ENCODE data around the gene DHRSX.
"Not testable (repeated sequence)": the region's sequence is repeated elsewhere in the genome, so short reads cannot be mapped to it uniquely, and the experiment has no call there.

Gene DHRSX, protein sequence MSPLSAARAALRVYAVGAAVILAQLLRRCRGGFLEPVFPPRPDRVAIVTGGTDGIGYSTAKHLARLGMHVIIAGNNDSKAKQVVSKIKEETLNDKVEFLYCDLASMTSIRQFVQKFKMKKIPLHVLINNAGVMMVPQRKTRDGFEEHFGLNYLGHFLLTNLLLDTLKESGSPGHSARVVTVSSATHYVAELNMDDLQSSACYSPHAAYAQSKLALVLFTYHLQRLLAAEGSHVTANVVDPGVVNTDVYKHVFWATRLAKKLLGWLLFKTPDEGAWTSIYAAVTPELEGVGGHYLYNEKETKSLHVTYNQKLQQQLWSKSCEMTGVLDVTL

DNA sequence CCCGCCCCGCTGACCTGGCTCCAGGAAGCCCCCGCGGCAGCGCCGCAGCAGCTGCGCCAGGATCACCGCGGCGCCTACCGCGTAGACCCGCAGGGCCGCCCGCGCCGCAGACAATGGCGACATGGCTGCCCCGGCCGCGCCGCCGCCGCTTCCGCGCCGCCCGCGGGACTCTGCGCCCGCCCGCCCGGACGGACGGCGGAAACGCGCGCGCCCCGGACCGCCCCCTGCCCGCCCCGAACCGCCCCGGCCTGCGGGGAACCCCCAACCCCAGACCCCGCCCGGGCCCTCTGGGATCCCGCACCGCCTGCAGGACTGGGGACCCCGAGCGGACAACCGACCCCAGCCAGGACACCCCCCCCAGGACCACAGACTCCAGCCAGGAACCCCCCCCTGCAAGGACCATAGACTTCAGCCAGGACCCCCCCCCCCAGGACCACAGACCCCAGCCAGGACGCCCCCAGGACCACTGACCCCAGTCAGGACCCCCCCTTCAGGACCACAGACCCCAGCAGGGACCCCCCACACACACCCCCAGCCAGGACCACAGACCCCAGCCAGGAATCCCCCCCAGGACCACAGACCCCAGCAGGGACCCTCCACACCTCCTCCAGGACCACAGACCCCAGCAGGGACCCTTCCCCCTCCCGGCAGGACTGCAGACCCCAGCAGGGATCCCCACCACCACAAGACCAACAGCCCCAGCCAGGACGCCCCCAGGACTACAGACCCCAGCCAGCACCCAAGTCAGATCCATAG, at the start of gene DHRSX, which contains the start of gene ZBED1:
Gene DHRSX (minus strand): TSS at position 174 of the 756 bp plus-strand sequence. CDS start 51 bp downstream, at position 123.
Gene ZBED1 (minus strand): TSS at position 174 of the 756 bp plus-strand sequence. CDS start 10,257 bp downstream, outside the sequence.
- FAIRE-seq: no peak

DNA sequence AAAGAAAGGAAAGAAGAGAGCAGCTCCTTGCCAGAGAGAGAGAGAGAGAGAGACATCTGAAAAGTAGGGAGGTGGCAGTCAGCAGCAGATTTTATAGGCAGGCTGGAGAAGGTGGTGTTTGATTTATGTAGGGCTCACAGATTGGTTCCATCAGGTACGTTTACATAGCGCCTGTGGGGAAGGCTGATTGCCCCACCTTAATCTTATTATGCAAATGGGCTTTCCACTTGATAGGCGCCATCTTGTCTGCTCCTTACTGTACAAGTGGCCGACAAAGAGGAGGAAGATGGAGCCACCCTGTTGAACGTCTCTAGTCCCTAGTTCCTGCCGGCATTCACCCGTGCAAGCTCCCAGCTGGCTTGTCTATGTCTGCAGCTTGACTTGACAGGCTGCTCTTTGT, 49.1 kb upstream of the DHRSX start:
- no peak for FAIRE-seq

DNA sequence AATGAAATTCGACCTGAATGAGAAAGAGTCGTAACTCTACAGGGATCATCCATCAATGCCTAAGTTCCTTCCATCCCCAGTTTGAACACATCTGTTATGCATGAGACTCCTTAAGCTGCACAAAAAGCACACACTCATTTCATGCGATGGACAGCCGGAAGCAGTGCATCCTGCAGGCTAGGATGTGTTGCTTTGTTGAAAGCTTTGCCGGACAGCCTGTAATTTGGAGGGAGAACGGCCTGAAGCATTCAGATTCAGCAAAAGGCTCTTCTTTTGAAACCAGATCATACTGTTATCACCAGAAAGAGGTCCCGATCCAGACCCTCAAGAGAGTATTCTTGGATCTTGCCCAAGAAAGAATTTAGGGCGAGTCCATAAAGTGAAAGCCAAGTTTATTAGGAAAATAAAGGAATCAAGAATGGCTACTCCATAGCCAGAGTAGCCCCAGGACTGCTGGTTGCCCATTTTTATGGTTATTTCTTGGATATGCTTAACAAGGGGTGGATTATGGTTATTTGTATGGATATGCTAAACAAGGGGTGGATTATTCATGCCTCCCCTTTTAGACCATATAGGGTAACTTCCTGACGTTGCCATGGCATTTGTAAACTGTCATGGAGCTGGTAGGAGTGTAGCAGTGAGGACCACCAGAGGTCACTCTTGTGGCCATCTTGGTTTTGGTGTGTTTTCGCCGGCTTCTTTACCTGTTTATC, 48.1 kb upstream of the DHRSX start:
- no peak for FAIRE-seq

DNA sequence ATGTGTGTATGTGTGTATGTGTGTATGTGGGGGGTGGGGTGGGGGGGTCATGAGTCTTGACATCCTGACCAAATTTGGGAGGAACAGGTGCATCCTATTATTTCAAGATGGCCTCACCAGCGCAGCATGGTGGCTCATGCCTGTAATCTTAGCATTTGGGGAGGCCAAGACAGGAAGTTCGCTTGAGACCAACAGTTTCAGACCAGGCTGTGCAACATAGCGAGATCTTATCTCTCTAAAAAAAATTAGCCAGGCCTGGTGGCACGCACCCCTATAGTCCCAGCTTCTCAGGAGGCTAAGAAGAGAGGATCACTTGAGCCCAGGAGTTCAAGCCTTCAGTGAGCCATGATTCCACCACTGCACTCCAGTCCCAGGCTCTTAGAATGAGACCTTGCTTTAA, 47.0 kb upstream of the DHRSX start:
- no peak for FAIRE-seq

DNA sequence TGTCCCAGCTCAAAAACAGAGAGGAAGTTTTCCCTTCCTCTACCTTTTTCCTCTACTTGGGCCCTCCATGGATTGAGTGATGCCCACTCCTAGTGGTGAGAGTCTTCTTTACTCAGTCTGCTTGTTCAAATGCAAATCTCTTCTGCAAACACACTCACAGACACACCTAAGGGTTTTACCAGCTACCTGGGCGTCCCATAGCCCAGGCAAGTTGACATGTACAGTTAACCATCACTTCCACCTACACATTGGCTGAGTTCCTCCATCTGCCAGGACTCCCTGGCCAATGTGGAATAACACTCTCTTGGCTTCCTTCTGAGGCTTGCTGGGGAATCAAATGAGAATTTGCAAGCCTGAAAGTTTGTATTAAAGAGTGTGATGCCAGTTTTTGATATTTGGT, 45.7 kb upstream of the DHRSX start:
- no peak for FAIRE-seq

DNA sequence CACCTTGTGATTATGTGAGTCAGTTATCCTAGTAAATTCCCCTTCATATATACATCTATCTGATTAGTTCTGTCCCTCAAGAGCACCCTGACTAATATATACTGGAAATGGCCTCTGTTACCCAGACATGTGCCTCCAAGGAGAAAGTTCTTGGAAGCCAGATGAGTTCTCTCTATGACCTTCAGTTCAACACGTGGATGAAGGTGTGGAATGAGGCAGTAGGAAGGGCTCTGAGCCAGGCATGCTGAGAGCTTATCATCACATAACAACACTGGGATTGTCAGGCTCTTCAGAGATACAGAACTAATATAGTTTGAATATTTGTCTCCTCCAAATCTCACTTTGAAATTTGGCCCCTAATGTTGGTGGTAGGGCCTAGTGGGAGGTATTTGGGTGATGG, 44.4 kb upstream of the DHRSX start:
- no peak for FAIRE-seq

DNA sequence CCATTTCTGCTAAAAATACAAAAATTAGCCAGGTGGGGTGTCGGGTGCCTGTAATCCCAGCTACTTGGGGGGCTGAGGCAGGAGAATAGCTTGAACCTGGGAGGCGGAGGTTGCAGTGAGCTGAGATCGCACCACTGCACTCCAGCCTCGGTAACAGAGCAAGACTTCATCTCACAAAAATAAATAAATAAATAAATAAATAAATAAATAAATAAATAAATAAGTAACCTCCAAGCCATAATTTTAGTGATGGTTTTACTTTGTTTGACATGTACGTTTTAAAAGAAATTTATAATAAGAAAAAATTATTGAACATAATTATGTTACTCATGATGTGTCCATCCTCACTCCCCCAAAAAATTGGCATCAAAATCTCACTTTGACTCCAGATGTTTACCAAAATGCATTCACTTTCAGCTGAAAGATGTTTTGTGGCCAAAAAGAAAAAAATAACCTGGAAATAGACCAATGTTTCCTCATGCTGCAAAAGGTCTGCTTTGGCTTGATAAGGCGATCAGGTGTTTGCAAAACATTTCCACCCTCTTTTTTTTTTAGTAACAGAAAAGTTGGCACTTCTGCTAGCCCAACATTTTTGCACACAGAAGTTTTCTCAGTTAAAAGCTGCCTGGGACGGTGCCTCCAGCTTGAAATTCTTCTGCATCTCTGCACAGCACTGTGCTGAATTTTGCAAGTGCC, 42.2 kb upstream of the DHRSX start:
- no peak for FAIRE-seq

DNA sequence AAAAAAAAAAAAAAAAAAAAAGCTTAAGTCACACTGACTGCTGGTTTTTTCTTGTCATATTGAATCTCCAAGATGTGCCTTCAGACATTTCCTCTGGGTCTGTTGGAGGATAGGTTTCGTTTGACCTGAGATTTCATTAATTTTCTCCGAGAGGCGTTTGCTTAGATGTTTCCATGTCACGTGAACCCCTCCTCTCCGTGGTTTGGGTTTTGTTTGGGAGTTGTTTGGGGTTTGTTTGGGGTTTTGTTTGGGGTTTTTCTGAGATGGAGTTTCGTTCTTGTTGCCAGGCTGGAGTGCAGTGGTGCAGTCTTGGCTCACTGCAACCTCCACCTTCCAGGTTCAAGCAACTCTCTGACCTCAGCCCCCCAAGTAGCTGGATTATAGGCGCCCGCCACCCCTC, 40.8 kb upstream of the DHRSX start:
- no peak for FAIRE-seq

DNA sequence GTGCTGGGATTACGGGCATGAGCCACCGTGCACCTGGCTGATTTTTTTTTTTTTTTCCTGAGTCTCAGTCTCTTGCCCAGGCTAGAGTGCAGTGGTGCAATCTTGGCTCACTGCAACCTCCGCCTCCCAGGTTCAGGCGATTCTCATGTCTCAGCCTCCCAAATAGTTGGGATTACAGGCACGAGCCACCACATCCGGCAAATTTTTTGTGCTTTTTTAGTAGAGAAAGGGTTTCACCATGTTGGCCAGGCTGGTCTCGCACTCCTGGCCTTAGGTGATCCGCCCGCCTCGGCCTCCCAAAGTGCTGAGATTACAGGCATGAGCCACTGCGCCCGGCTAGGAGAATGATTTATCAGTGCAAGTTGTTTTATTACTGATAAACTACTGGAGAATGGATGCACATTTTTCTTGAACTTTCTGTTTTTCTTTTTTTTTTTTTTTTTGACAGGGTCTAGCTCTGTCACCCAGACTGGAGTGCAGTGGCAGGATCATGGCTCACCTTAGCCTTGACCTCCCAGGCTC, 39.7 kb upstream of the DHRSX start:
- FAIRE-seq: no peak

DNA sequence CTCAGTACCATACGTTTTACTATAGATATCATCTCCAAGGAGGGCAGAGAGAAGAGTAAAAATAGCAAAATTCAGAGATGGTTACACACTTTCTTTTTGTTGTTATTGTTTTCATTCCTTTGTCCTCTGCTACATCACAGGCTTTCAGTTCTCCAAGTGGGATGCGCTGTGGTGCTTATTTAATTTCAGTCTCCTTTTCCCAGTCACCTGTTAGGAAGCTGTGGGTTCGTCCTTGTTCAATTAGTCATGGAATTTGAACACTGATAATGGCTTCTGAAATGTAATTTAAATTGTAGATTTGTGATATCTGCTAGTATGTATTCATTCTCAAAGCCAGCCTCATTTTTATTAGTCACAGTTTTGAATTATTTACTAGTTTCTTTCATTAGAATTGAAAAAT, 38.8 kb upstream of the DHRSX start:
- no peak for FAIRE-seq

DNA sequence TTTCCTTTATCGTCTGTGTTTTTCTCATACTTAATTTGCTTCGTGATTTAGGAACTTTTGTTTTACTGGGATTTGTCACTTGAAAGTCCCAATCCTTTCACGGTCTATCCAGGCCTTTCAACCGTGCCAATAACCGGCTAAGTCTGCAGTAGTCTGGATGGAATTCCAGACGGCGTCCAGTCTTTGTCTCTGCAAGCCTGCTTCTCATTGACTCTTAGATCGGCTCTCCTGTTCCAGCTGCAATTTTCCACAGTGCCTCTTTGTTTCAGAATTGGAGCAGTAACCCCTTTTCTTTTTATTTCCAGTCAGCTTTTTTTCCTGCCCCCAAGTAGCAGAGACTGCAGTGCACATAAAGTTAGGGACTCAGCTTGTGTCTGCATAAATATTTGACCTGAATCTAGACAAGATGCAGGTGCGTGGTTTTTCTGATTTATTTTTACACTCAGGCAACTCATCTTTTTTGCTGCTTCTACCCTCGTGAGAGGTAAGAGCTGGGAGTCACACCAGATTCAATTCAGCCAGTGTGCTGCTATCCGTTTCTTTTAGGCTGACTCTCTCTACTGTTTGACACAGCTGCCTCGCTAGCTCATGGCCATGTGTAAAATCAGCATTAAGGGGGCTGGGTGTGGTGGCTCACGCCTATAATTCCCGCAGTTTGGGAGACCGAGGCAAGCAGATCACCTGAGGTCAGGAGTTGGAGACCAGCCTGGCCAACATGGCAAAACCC, 37.4 kb upstream of the DHRSX start:
- FAIRE-seq: no peak

DNA sequence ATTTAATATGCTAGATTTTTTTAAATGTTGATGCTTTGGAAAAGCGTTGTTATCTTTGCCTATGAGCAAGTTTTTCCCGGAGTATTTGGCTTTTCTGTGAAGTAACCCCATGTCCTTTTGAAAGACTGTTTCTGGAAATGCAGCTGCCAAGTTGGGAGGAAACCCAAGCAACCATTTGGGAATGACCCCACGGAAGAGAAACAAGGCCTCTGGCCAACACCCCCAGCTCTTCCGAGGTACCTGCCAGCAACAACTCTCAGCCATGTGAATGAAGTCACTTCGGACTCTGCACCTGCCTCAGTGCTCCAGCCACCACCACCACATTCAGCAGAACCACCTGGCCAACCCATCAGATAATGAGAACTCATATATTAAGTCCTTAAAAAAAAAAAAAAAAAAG, 36.2 kb upstream of the DHRSX start:
- no peak for FAIRE-seq

DNA sequence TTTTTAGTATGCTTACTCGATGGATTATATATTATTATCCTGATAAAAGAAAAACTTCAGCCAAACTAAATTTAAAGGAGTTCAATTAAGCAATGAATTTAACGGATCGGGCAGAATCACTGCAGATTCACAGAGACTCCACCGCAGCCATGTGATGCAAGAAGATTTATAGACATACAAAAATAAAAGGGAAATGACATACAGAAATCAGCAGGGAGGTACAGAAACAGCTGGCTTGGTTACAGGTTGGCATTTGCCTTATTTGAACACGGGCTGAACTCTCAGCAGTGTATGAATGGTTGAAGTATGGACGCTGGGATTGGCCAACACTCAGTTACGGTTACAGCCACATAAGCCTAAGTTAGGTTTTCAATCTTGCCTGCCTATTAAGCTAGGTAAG, 35.4 kb upstream of the DHRSX start:
- no peak for FAIRE-seq

DNA sequence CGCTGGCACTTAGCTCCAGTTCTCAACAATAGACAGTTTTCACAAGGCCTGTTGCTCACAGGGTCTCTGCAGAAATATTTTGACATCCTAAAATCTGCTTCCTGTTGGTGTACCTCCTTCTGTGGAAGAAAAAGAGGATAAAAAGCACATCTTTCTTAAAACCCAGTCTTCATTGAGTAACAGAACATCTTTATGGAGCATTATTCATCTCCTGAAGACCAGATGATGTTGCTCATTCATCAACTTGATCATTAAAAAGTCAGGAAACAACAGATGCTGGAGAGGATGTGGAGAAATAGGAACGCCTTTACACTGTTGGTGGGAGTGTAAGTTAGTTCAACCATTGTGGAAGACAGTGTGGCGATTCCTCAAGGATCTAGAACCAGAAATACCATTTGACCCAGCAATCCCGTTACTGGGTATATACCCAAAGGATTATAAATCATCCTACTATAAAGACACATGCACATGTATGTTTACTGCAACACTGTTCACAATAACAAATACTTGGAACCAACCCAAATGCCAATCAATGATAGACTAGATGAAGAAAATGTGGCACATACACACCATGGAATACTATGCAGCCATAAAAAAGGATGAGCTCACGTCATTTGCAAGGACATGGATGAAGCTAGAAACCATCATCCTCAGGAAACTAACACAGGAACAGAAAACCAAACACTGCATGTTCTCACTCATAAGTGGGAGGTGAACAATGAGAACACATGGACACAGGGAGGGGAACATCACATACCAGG, 33.7 kb upstream of the DHRSX start:
- FAIRE-seq: not testable (repeated sequence)

DNA sequence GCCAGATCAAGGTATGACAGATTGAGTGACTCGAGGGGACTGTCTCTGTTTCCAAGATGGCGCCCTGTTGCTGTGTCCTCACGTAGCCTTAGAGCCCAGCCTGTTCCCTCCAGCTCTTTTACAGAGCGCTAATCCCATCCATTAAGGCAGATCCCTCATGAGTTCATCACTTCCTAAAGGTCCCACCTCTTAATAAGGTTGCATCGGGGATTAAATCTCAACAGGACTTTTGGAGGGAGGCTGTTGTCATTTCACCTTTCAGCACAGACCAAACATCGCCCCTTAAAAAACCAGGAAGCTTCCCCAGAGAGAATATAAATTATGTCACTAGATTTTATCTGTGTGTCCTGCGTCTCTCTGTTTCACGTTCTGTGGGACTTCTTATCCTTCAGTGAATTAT, 32.6 kb upstream of the DHRSX start:
- FAIRE-seq: no peak

DNA sequence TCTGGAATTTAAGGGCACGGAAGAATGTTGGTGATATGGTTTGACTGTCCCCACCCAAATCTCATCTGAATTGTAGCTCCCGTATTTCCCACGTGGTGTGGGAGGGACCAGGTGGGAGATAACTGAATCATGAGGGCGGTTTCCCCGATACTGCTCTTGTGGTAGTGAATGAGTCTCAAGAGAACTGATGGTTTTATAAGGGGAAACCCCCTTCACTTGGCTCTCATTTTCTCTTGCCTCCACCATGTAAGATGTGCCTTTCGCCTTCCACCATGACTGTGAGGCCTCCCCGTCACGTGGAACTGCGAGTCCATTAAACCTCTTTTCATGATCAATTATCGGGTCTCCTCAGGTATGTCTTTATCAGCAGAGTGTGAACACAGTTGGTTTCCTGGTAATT, 25.6 kb upstream of the DHRSX start:
- no peak for FAIRE-seq

DNA sequence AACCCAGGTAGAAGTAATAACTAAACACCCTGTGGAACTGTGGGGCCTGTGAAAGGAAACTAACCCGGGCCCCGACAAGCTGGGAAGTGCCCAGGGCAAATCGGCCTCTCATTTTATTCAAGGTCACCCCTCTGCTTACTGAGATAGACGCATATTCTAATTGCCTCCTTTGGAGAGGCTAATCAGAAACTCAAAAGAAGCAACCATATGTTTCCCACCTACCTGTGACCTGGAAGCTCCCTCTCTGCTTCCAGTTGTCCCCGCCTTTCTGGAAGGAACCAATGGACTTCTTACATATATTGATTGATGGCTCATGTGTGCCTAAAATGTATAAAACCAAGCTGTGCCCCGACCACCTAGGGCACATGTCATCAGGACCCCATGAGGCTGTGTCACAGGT, 23.1 kb upstream of the DHRSX start:
- no peak for FAIRE-seq

DNA sequence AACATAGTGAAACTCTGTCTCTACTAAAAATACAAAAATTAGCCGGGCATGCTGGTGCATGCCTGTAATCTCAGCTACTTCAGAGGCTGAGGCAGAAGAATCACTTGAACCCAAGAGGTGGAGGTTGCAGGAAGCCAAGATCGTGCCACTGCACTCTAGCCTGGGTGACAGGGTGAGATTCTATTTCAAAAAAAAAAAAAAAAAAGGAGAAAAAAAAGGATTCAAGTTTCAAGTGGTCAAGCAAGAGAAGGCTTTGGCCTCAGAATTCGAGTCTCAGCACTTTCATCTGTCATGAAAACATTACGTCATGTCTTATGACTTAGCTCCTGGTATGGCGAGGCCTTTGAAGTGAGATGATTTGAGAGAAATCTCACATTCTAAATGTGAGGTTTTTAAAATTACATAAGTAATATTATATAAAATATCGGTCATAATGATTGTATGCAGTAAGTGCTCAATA, 21.2 kb upstream of the DHRSX start:
- FAIRE-seq: no peak

DNA sequence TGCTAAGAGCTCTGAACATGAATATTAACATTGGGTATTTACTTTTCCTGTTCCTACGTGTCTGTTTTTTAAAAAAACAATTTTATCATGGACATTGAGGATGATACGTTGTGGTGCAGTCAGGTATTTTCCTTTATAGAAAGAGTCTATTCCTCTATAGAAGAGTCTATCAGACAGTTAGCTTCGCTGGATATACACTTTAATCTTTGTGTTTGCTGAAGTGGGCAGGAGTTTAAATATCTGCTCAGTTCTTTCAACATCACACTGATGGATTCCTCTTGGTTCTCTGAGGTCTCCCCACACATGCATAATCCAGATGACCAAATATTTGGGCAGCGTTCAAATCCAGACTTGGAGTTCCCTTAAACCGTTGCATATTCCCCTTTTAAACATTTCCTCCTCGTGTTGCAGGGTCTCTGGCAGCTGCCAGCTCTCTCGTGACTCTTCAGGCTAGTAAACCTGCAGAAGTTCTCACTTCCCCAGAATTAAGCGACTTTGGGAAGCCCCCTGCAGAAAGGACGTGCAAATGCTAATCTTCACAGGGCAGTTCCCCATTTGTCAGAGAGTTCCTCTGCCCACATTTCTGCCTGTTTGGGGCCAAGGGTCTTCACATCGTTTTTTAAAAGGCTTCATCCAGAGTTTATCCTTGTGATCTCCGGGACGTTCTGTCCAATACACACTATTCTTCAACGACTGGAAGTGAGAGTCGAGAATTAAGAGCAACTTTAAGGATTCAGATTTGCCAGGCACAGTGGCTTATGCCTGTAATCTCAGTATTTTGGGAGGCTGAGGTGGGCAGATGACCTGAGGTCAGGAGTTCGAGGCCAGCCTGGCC, 20.5 kb upstream of the DHRSX start:
- FAIRE-seq: no peak

DNA sequence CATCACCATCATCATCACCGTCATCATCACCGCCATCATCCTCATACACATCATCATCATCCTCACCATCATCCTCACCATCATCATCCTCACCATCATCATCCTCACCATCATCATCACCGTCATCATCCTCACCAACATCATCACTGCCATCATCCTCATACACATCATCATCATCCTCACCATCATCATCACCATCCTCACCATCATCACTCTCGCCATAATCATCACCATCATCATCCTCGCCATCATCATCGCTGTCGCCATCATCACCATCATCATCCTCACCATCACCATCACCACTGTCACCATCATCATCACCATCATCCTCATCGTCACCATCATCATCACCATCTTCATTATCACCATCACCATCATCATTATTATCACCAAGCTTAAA, 19.8 kb upstream of the DHRSX start:
- no peak for FAIRE-seq

Measured in endometrium (tissue), 2 donors.